Activated T-helper 17 cell treated with anti-CD3 and anti-CD28 coated beads, Interleukin-2, amount 50 U/mL, for 72 hours (primary cell): ENCODE data around the gene HEPHL1. TPM values are rescaled to one million over a fixed set of nuclear protein-coding genes. Genes with fewer than 3 reads are reported as not detected.
"Not testable (repeated sequence)": the region's sequence is repeated elsewhere in the genome, so short reads cannot be mapped to it uniquely, and the experiment has no call there.

Source experiments
- ATAC-seq: fragments of 150-1000 bp; cut with Tn5 transposase; replicated peaks from 2 replicates; pipeline ENCODE4 v1.10.0; 2021; ENCODE audit warnings: mild to moderate bottlenecking, moderate library complexity
- H3K27ac Mint-ChIP-seq: one replicate; pipeline ENCODE4 v1.8.0; 2022; ENCODE audit warnings: mixed read lengths
- H3K27me3 Mint-ChIP-seq: one replicate; pipeline ENCODE4 v1.8.0; 2022; ENCODE audit warnings: mixed read lengths
- H3K36me3 Mint-ChIP-seq: one replicate; pipeline ENCODE4 v1.8.0; 2022; ENCODE audit warnings: low read depth, mild to moderate bottlenecking, mixed read lengths
- H3K4me1 Mint-ChIP-seq: one replicate; pipeline ENCODE4 v1.8.0; 2022; ENCODE audit warnings: mixed read lengths
- H3K4me3 Mint-ChIP-seq: one replicate; pipeline ENCODE4 v1.8.0; 2022; ENCODE audit warnings: mild to moderate bottlenecking, mixed read lengths
- H3K9me3 Mint-ChIP-seq: one replicate; pipeline ENCODE4 v1.8.0; 2022; ENCODE audit warnings: mixed read lengths
- total RNA-seq, 2 donors: library from RNA; stranded (reverse); gene quantifications; one replicate each; pipeline ENCODE4 v1.2.3, GENCODE V29; 2022

The HEPHL1 gene
- not detected for total RNA-seq

GRCh38 chr11:94020777-94021481 is at the start of gene HEPHL1:
Gene HEPHL1, plus strand, starts transcription at chr11:94021354. Its CDS starts 15 bp downstream, at chr11:94021369.
- H3K27ac Mint-ChIP-seq = no peak within 1 kb of the TSS
- peaks cover 3% of the 10 kb centered on the region for H3K9me3 Mint-ChIP-seq
- H3K36me3 Mint-ChIP-seq = no peaks in the 10 kb centered on the region
- H3K4me3 Mint-ChIP-seq = no peak within 1 kb of the TSS
- no peak for ATAC-seq
- H3K27me3 Mint-ChIP-seq = peaks cover 8% of the 10 kb centered on the region
- no peaks in the 10 kb centered on the region for H3K4me1 Mint-ChIP-seq

- no peak for ATAC-seq
- Mint-ChIP-seq H3K4me1 (no peaks in the 10 kb centered on the region), H3K4me3 (no peak overlapping the region), H3K27ac (no peak overlapping the region), H3K9me3 (peaks cover 4% of the 10 kb centered on the region), H3K36me3 (no peaks in the 10 kb centered on the region), H3K27me3 (peaks cover 13% of the 10 kb centered on the region)
Measured at GRCh38 chr11:93972790-93973189, 48.4 kb upstream of the HEPHL1 start.

GRCh38 chr11:93973322-93974051 is 47.7 kb upstream of the HEPHL1 start:
- not testable (repeated sequence) for H3K27ac Mint-ChIP-seq, H3K4me1 Mint-ChIP-seq, H3K4me3 Mint-ChIP-seq, H3K9me3 Mint-ChIP-seq, H3K36me3 Mint-ChIP-seq, ATAC-seq
- peaks cover 13% of the 10 kb centered on the region for H3K27me3 Mint-ChIP-seq

- Mint-ChIP-seq H3K27me3 (peaks cover 21% of the 10 kb centered on the region), H3K36me3 (no peaks in the 10 kb centered on the region), H3K4me1 (no peaks in the 10 kb centered on the region), H3K27ac (no peak overlapping the region), H3K4me3 (no peak overlapping the region), H3K9me3 (peaks cover 4% of the 10 kb centered on the region)
- ATAC-seq = no peak
Measured at GRCh38 chr11:93974759-93975158, 46.4 kb upstream of the HEPHL1 start.

- ATAC-seq = not testable (repeated sequence)
Measured at GRCh38 chr11:93976577-93977254, 44.4 kb upstream of the HEPHL1 start.

GRCh38 chr11:93983542-93984195 is 37.5 kb upstream of the HEPHL1 start:
- no peak for ATAC-seq
- peaks cover 16% of the 10 kb centered on the region for H3K27me3 Mint-ChIP-seq
- H3K36me3 Mint-ChIP-seq = no peaks in the 10 kb centered on the region
- no peaks in the 10 kb centered on the region for H3K9me3 Mint-ChIP-seq
- no peaks in the 10 kb centered on the region for H3K4me1 Mint-ChIP-seq
- H3K27ac Mint-ChIP-seq = no peak overlapping the region
- no peak overlapping the region for H3K4me3 Mint-ChIP-seq

More at GRCh38 chr11:93976577-93977254, 44.4 kb upstream of the HEPHL1 start:
- not testable (repeated sequence) for H3K4me3 Mint-ChIP-seq, H3K36me3 Mint-ChIP-seq, H3K9me3 Mint-ChIP-seq, H3K27ac Mint-ChIP-seq, H3K4me1 Mint-ChIP-seq
- peaks cover 18% of the 10 kb centered on the region for H3K27me3 Mint-ChIP-seq

GRCh38 chr11:93984196-93984567 is 37.0 kb upstream of the HEPHL1 start:
- no peaks in the 10 kb centered on the region for H3K9me3 Mint-ChIP-seq
- ATAC-seq = no peak
- H3K36me3 Mint-ChIP-seq = no peaks in the 10 kb centered on the region
- H3K4me3 Mint-ChIP-seq = no peak overlapping the region
- no peak overlapping the region for H3K27ac Mint-ChIP-seq
- H3K4me1 Mint-ChIP-seq = no peaks in the 10 kb centered on the region
- H3K27me3 Mint-ChIP-seq = peaks cover 19% of the 10 kb centered on the region

- peaks cover 15% of the 10 kb centered on the region for H3K27me3 Mint-ChIP-seq
- H3K36me3 Mint-ChIP-seq = no peaks in the 10 kb centered on the region
- H3K4me3 Mint-ChIP-seq = no peak overlapping the region
- ATAC-seq = no peak
- no peak overlapping the region for H3K27ac Mint-ChIP-seq
- H3K4me1 Mint-ChIP-seq = no peaks in the 10 kb centered on the region
- no peaks in the 10 kb centered on the region for H3K9me3 Mint-ChIP-seq
Measured at GRCh38 chr11:93984936-93985335, 36.2 kb upstream of the HEPHL1 start.

- H3K27ac Mint-ChIP-seq = no peak overlapping the region
Measured at GRCh38 chr11:93986716-93987115, 34.4 kb upstream of the HEPHL1 start.

GRCh38 chr11:93988455-93988854 is 32.7 kb upstream of the HEPHL1 start:
- no peaks in the 10 kb centered on the region for H3K36me3 Mint-ChIP-seq
- ATAC-seq = no peak
- no peak overlapping the region for H3K27ac Mint-ChIP-seq
- H3K4me3 Mint-ChIP-seq = no peak overlapping the region
- H3K4me1 Mint-ChIP-seq = no peaks in the 10 kb centered on the region
- H3K9me3 Mint-ChIP-seq = peaks cover 8% of the 10 kb centered on the region
- H3K27me3 Mint-ChIP-seq = peaks cover 18% of the 10 kb centered on the region

More at GRCh38 chr11:93986716-93987115, 34.4 kb upstream of the HEPHL1 start:
- H3K9me3 Mint-ChIP-seq = peaks cover 3% of the 10 kb centered on the region
- H3K27me3 Mint-ChIP-seq = peaks cover 20% of the 10 kb centered on the region
- no peak overlapping the region for H3K4me3 Mint-ChIP-seq
- ATAC-seq = no peak
- H3K4me1 Mint-ChIP-seq = no peaks in the 10 kb centered on the region
- H3K36me3 Mint-ChIP-seq = no peaks in the 10 kb centered on the region

GRCh38 chr11:93988912-93989311 is 32.2 kb upstream of the HEPHL1 start:
- peaks cover 8% of the 10 kb centered on the region for H3K9me3 Mint-ChIP-seq
- H3K36me3 Mint-ChIP-seq = no peaks in the 10 kb centered on the region
- H3K4me3 Mint-ChIP-seq = no peak overlapping the region
- H3K27ac Mint-ChIP-seq = no peak overlapping the region
- H3K4me1 Mint-ChIP-seq = no peaks in the 10 kb centered on the region
- ATAC-seq = no peak
- H3K27me3 Mint-ChIP-seq = peaks cover 17% of the 10 kb centered on the region

- no peaks in the 10 kb centered on the region for H3K4me1 Mint-ChIP-seq
- peaks cover 11% of the 10 kb centered on the region for H3K27me3 Mint-ChIP-seq
- H3K4me3 Mint-ChIP-seq = no peak overlapping the region
- H3K9me3 Mint-ChIP-seq = peaks cover 14% of the 10 kb centered on the region
- no peaks in the 10 kb centered on the region for H3K36me3 Mint-ChIP-seq
- H3K27ac Mint-ChIP-seq = no peak overlapping the region
- no peak for ATAC-seq
Measured at GRCh38 chr11:93993747-93994146, 27.4 kb upstream of the HEPHL1 start.

- Mint-ChIP-seq H3K36me3 (no peaks in the 10 kb centered on the region), H3K27ac (no peak overlapping the region), H3K4me1 (no peaks in the 10 kb centered on the region), H3K9me3 (peaks cover 17% of the 10 kb centered on the region), H3K27me3 (peaks cover 5% of the 10 kb centered on the region), H3K4me3 (no peak overlapping the region)
- ATAC-seq = no peak
Measured at GRCh38 chr11:93997741-93998140, 23.4 kb upstream of the HEPHL1 start.

- Mint-ChIP-seq H3K4me3 (no peak overlapping the region), H3K4me1 (no peaks in the 10 kb centered on the region), H3K27me3 (peaks cover 5% of the 10 kb centered on the region), H3K36me3 (no peaks in the 10 kb centered on the region), H3K27ac (no peak overlapping the region), H3K9me3 (peaks cover 9% of the 10 kb centered on the region)
- no peak for ATAC-seq
Measured at GRCh38 chr11:94000659-94001058, 20.5 kb upstream of the HEPHL1 start.
